Keratinocyte (primary cell): Measurements from ENCODE around the gene RFX2. TPM values are rescaled to one million over a fixed set of nuclear protein-coding genes. Genes with fewer than 3 reads are reported as not detected.

Source experiments
- DNase-seq: peaks from one replicate; pipeline ENCODE4 v3.0.0-alpha.2; 2011; ENCODE audit warnings: low read depth, missing footprints, low spot score
- FAIRE-seq: peaks from 2 replicates; lab custom pipeline; 2011; peaks lifted over from hg19 to GRCh38; lab: Jason Lieb, UNC
- H2AFZ ChIP-seq: 2 replicates; pipeline ENCODE4 v1.6.0; 2012; ENCODE audit warnings: low read length, control low read depth, inconsistent platforms; ENCODE audit not compliant: control insufficient read depth
- H3K27ac ChIP-seq: 2 replicates; pipeline ENCODE4 v1.5.1; 2011; ENCODE audit warnings: low read length; ENCODE audit not compliant: control insufficient read depth, insufficient read depth
- H3K27me3 ChIP-seq: 3 replicates; pipeline ENCODE4 v1.6.0; 2011; ENCODE audit warnings: low read length; ENCODE audit not compliant: control insufficient read depth, insufficient read depth; ENCODE audit errors: extremely low read depth
- H3K36me3 ChIP-seq, 2 experiments: 2 replicates in 1 of 2; 3 replicates in 1 of 2; pipeline ENCODE4 v1.5.1; 2011; ENCODE audit warnings: low read length in 2 of 2, mild to moderate bottlenecking in 1 of 2; ENCODE audit not compliant: control insufficient read depth in 2 of 2, insufficient read depth in 2 of 2; ENCODE audit errors: extremely low read depth in 1 of 2
- H3K4me1 ChIP-seq: 3 replicates; pipeline ENCODE4 v1.5.1; 2011; ENCODE audit warnings: low read length; ENCODE audit not compliant: control insufficient read depth, insufficient read depth; ENCODE audit errors: extremely low read depth
- H3K4me2 ChIP-seq: 3 replicates; pipeline ENCODE4 v1.6.0; 2011; ENCODE audit warnings: low read depth, low read length; ENCODE audit not compliant: control insufficient read depth, insufficient read depth; ENCODE audit errors: extremely low read depth
- H3K4me3 ChIP-seq, 3 experiments: fragments of 200-600 bp in 1 of 3; sonication (generic) in 1 of 3; 2 replicates in 2 of 3; 3 replicates in 1 of 3; pipeline ENCODE4 v1.5.1; 2011 to 2016; ENCODE audit warnings: low read length in 3 of 3, mild to moderate bottlenecking in 3 of 3, control low read depth in 2 of 3, inconsistent platforms in 1 of 3, low read depth in 1 of 3, mixed read lengths in 1 of 3, mixed run types in 1 of 3, moderate library complexity in 1 of 3; ENCODE audit not compliant: control insufficient read depth in 2 of 3, insufficient read depth in 2 of 3; ENCODE audit errors: extremely low read depth in 1 of 3
- H3K79me2 ChIP-seq: 2 replicates; pipeline ENCODE4 v1.6.0; 2012; ENCODE audit warnings: low read length; ENCODE audit not compliant: control insufficient read depth, insufficient read depth
- H3K9ac ChIP-seq: 3 replicates; pipeline ENCODE4 v1.6.0; 2011; ENCODE audit warnings: low read length; ENCODE audit not compliant: control insufficient read depth, insufficient read depth; ENCODE audit errors: extremely low read depth
- H3K9me1 ChIP-seq: 3 replicates; pipeline ENCODE4 v1.6.0; 2011; ENCODE audit warnings: low read length; ENCODE audit not compliant: control insufficient read depth, insufficient read depth; ENCODE audit errors: extremely low read depth
- H3K9me3 ChIP-seq: 2 replicates; pipeline ENCODE4 v1.5.1; 2012; ENCODE audit warnings: low read depth, low read length; ENCODE audit not compliant: control insufficient read depth
- H4K20me1 ChIP-seq: 3 replicates; pipeline ENCODE4 v1.6.0; 2011; ENCODE audit warnings: low read length; ENCODE audit not compliant: control insufficient read depth, insufficient read depth; ENCODE audit errors: extremely low read depth
- CTCF ChIP-seq, 3 experiments: IDR thresholded peaks in 1 of 3; conservative IDR thresholded peaks in 1 of 3; optimal IDR thresholded peaks in 1 of 3; 2 replicates in 2 of 3; 3 replicates in 1 of 3; pipeline versions ENCODE3 to v1.5.1; 2011; ENCODE audit warnings: low read length in 3 of 3, mild to moderate bottlenecking in 3 of 3, moderate library complexity in 2 of 3, control low read depth in 1 of 3, inconsistent platforms in 1 of 3; ENCODE audit not compliant: insufficient read depth in 2 of 3; ENCODE audit errors: extremely low read depth in 1 of 3
- EZH2 ChIP-seq: IDR thresholded peaks from one replicate; pipeline ENCODE4 v1.6.1; 2012; ENCODE audit warnings: inconsistent platforms, mild to moderate bottlenecking, low read length, moderate library complexity
- dilution Hi-C: fragments of 300-500 bp; cut with MboI; formaldehyde crosslinking; loops from one replicate; pipeline ENCODE4 v1.7.0; 2020; ENCODE audit warnings: low sequenced_read_pairs; ENCODE audit not compliant: extremely low pct_ligation_motif_present
- polyA plus RNA-seq, 5 experiments: library from polyadenylated mRNA; depleted of rRNA in 3 of 5; stranded (reverse) in 3 of 5; stranded (forward) in 1 of 5; unstranded in 1 of 5; fragments of >200 nt; gene quantifications; 1 replicate in 1 of 5; 2 replicates in 3 of 5; 3 replicates in 1 of 5; pipeline versions ENCODE4 v1.2.1 to v1.2.3, GENCODE V29; 2011 to 2012; ENCODE audit warnings: missing spikeins in 2 of 5, low read depth in 1 of 5, low replicate concordance in 1 of 5

RFX2 gene
- polyA plus RNA-seq, 1 donor (not counting 4 experiments of a cell fraction or from before 2014, with no cell fraction given), result 5.8 TPM

GRCh38 chr19:6097911-6098310, 12.4 kb downstream of the RFX2 start:
- TF ChIP-seq CTCF (optimal IDR thresholded peaks at IDR 0.05 in 1 of 3, IDR thresholded peaks at IDR 0.05 in 1 of 3, conservative IDR thresholded peaks at IDR 0.05 in 1 of 3; ENCODE audit: extremely low read depth in 1 of 3, insufficient read depth in 2 of 3, low read length in 3 of 3) (no peak), EZH2 (no peak)
- Histone ChIP-seq H3K27ac (no peak overlapping the region), H3K9me3 (no peaks in the 10 kb centered on the region), H3K4me3 (no peak overlapping the region), H3K4me1 (peaks cover 58% of the 10 kb centered on the region), H2AFZ (no peak overlapping the region), H3K4me2 (no peak overlapping the region), H3K36me3 (peaks cover 0 to 5% of the 10 kb centered on the region in 2 experiments), H3K79me2 (peaks cover 46% of the 10 kb centered on the region), H3K9me1 (no peaks in the 10 kb centered on the region), H3K27me3 (no peaks in the 10 kb centered on the region), H3K9ac (no peak overlapping the region), H4K20me1 (no peaks in the 10 kb centered on the region)
- FAIRE-seq (no peak), DNase-seq (no peak)
- dilution Hi-C loops, result no loop called here

GRCh38 chr19:6095760-6096159, 14.5 kb downstream of the RFX2 start:
- peaks cover 36% of the 10 kb centered on the region for H3K79me2 ChIP-seq
- H3K36me3 ChIP-seq, result peaks cover 0 to 5% of the 10 kb centered on the region in 2 experiments
- no peaks in the 10 kb centered on the region for H4K20me1 ChIP-seq
- TF ChIP-seq CTCF (optimal IDR thresholded peaks at IDR 0.05 in 1 of 3, IDR thresholded peaks at IDR 0.05 in 1 of 3, conservative IDR thresholded peaks at IDR 0.05 in 1 of 3; ENCODE audit: extremely low read depth in 1 of 3, insufficient read depth in 2 of 3, low read length in 3 of 3), result no peak
- TF ChIP-seq EZH2, result no peak
- no peaks in the 10 kb centered on the region for H3K9me1 ChIP-seq
- no peak overlapping the region for H3K4me2 ChIP-seq
- peaks cover 57% of the 10 kb centered on the region for H3K4me1 ChIP-seq
- FAIRE-seq, result no peak
- no peak overlapping the region for H3K4me3 ChIP-seq
- no peak overlapping the region for H2AFZ ChIP-seq
- no peaks in the 10 kb centered on the region for H3K9me3 ChIP-seq
- no peak overlapping the region for H3K27ac ChIP-seq
- no peak for DNase-seq
- H3K27me3 ChIP-seq, result no peaks in the 10 kb centered on the region
- no peak overlapping the region for H3K9ac ChIP-seq
- dilution Hi-C loops, result no loop called here
